Stimulated activated CD8-positive, alpha-beta memory T cell treated with anti-CD3 and anti-CD28 coated beads, Interleukin-4, amount 100 ng/mL, for 48 hours (primary cell): ENCODE data around the gene YPEL3.
"Not testable (repeated sequence)": the region's sequence is repeated elsewhere in the genome, so short reads cannot be mapped to it uniquely, and the experiment has no call there.

Experiments used
- DNase-seq: peaks from one replicate; pipeline ENCODE4 v3.0.0-alpha.2; 2020

The YPEL3 gene

DNA sequence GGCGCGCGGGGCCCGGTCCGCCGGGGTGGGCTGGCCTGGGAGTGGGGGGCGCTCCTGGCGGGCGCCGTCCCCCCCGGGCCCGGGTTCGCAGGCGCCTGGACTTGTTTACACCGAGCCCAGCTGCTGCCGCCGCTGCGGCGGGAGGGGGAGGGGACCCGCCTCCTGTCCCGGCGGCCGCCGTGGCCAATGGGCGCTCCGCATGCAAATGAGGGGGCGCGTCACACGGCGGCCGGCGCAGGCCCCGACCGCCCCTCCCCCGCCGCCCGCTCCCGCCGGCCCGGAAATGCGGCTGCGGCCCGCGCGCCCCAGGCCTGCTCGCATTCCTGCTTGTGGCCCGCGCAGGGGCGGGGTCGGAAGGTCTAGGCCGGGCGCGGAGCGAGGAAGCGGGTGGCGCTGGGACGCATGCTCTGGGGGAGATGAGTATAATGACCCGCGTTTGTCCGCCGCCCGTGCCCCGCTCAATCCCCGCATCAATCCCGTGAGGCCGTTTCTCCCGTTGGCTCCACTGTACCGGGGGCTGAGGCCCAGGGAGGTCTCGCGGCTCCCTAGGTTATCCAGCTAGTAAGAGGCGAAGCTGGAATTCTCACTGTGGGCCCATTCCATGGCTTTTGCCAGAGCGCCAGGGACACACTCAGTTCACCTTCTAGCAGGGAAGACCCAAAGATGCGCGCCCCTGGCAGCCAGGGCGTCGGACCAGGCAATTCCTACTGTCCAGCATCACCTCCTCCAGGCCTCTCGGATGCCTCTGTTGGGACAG lies at the start of gene YPEL3:
YPEL3 (minus strand) TSS at position 109 of the 757 bp plus-strand sequence. CDS start 731 bp downstream, outside the sequence.
- peak; percentile 89 for DNase-seq

GRCh38 chr16:30145657-30146056 lies 49.6 kb upstream of the YPEL3 start:
- no peak for DNase-seq

- DNase-seq = no peak
Observed at GRCh38 chr16:30144917-30145316, 48.9 kb upstream of the YPEL3 start.

GRCh38 chr16:30144017-30144416 lies 48.0 kb upstream of the YPEL3 start:
- no peak for DNase-seq

DNA sequence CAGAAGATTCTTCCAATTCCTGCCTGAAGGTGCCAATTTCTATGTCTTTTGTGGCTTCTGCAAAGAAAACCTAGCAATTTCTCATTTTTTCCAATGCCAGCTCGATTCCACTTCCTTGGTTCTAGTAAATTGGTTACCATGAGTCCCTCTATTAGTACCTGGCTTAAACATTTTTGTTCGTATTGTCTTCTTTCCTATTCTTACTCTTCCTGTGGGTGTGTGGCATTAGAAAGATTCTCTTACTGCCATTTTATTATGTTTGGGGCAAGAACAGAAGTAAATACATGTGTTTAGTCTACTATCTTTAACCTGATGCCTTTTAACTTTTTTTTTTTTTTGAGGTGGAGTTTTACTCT lies 47.3 kb upstream of the YPEL3 start:
- DNase-seq = no peak

- DNase-seq = no peak
Observed at GRCh38 chr16:30142672-30143346, 46.8 kb upstream of the YPEL3 start.

GRCh38 chr16:30141750-30142149 lies 45.7 kb upstream of the YPEL3 start:
- DNase-seq = no peak

DNA sequence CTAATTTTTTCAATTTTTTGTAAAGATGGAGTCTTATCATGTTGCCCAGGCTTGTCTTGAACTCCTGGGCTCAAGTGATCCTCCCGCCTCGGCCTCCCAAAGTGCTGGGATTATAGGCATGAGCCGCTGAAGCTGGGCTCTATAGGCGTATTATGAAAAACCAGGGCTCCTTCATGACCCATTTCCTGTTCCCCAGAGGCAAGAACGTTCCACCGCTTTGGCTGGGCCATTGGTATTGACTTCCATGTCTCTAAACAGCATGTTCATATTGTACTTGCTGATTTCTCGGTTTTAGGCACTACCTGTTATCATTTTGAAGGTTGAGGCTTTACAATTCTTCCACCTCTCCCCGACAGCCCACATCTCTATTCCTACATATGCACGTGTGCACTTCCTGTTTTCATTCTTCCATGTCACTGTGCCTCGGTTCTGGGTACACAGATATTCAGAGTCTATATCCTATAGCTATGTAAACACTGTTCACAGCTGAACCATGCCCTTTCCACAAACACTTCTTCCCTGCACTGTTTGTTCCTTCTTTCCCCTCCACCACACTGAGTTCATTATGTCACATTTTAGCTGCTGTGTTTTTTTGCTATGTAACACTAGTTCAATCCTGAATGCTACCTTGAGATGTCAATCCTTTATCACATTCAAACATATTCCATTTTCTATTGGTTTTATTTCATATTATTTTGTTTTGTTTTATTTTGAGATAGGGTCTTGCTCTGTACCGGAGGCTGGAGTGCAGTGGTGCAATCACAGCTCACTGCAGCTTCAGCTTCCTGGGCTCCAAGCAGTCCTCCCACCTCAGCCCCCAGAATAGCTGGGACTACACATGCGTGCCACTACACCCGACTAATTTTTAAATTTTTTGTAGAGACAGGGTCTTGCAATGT lies 43.8 kb upstream of the YPEL3 start:
- no peak for DNase-seq

DNA sequence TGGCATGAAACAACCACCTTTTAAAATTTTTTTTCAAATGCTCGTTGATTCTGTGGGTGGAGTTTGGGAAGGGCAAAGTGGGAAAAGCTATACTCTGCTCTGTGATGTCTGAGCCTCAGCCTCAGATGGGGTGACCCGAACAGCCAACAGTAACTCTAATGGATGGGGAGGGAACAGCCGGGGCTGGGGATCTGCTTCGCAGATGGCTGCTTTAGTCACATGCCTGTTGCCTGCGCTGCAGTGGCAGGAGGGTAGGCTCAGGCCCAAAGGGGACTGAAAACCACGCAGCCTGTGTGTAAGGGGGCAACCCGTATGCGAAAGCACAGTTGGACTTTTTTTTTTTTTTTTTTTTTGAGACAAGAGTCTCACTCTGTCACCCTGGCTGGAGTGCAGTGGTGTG lies 41.9 kb upstream of the YPEL3 start:
- no peak for DNase-seq

GRCh38 chr16:30136971-30137605 lies 41.1 kb upstream of the YPEL3 start:
- no peak for DNase-seq

DNA sequence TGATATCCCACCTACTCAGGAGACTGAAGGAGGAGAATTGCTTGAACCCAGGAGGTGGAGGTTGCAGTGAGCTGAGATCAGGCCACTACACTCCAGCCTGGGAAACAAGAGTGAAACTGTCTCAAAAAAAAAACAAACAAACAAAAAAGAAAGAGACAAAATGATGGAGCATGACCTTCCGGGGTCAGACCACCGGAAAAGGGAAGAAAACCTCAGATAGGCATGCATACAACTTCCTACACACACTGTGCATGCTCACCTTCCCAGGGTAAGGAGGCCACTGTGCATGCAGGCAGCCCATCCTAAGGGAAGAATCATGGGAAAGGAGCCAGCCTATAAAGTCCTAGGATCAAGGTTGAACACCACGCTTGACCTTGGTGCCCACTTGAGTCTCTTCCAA lies 36.6 kb upstream of the YPEL3 start:
- no peak for DNase-seq

DNA sequence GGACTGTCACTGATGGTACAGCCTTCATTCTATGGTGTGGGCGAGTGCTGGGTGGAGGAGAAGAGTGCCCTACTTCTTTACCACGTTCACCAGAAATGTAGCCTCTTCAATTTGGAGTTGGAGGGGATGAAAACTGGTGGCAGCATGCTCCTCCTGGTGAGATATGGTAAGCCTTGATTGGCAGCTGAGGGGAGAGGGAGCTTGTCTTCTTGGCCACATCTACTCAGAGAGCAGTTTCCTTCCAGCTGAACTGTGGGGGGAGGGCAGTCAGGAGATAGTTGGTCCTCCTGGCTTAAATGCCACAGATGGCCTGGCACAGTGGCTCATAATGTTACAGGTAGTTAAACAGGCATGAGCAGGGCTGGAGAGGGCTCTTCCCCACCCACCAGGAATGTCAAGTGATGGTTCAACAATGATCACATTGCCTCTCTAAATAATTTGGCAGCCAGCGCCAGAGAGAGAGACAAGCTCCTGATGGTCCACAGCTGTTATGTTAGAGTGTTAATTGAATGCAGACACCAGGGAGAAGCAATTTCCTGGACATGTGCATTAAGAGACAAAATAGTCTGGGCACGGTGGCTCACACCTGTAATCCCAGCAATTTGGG lies 36.0 kb upstream of the YPEL3 start:
- no peak for DNase-seq

DNA sequence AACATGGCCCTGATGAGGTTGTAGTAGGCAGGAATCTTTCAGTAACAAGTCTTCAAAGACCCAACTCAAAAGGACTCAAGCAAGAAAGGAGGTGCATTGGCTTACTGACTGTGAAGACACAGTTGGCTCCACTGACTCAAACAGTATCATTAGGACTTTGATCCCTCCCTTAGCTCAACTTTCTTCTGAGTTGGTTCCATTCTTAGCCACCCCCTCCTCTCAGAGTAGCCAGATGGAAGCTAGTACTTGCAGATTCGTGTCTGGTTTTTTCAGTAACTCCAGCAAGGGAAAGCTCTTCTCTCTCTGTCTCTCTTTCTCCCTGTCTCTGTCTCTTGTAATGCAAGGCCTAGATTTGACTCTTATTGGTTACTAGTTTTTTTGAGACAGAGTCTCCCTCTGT lies 32.0 kb upstream of the YPEL3 start:
- DNase-seq = no peak

- DNase-seq = not testable (repeated sequence)
Observed at GRCh38 chr16:30125690-30126089, 29.7 kb upstream of the YPEL3 start.

DNA sequence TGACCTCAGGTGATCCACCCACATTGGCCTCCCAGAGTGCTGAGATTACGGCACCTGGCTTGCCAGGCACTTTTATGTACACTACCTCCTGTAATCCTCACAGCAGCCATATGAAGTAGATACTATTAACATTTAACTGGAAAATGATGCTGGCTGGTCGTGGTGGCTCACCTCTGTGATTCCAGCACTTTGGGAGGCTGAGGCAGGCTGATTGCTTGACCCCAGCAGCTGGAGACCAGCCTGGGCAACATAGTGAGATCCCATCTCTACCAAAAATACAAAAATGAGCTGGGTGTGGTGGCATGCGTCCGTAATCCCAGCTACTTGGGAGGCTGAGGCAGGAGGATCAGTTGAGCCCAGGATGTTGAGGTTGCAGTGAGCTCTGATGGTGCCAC lies 29.0 kb upstream of the YPEL3 start:
- no peak for DNase-seq

- peak; percentile 38 for DNase-seq
Observed at GRCh38 chr16:30122604-30123160, 26.7 kb upstream of the YPEL3 start.

DNA sequence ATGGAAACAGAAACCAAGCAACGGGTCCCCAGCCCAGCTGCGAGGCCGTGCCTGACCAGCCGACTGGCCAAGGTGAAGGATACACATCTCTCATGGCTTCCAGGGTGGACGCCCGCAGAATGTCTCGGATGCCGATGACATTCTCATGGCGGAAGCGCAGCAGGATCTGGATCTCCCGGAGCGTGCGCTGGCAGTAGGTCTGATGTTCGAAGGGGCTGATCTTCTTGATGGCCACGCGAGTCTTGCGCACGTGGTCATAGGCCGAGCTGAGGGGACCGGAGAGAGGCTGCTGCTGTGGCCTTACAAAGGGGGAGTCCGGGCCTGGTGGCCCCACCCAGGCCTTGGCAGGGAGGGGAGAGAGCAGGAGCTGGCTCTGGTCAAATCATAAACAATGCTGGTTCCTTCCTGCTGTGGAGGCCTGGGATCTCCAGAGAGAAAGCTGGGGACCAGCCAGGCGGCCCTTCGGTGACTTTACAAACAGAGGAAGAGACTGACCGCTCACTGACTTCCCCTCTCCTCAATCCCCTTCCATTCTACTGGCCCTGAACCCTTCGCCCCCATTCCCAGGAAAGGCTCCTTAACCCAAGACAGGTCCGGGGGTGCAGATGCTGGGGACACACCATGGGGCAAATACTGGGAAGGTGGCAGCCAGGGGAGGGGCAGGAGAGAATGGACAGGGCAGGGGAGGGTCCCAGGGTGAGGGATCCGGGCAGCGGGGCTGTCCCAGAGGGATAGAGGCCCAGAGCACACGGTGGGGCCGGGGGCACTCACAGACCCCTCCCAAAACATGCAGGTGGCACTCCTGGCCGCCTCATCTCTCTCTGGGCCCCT lies 25.9 kb upstream of the YPEL3 start:
- no peak for DNase-seq

DNA sequence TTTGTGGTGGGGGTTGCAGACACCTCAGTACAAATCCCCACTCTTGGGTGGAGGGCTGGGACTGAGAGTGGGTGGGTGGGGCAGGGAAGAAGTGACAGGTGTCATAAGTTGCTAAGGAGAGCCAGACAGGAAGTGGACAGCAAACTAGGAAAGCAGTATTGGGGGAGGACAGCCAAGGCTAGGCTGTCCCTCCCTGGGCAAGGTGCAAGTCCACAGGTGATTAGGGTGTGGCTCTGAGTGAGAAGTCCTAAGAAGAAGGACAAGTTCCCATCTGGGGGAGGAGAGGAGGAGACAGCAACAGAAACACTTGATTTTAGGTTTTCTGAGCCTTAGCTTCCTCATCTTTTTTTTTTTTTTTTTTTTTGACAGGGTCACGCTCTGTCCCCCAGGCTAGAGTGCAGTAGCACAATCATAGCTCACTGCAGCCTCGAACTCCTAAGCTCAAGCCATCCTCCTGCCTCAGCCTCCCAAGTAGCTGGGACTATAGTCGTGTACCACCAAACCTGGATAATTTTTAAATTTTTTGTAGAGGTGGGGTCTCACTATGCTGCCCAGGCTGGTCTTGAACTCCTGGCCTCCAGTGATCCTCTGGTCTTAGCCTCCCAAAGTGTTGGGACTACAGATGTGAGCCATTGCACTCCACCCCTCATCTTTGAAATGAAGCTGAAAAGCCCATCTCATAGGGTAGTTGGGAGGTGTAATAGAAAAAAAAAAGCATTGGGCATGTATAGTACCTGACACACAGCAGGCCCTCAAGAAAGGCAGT lies 24.5 kb upstream of the YPEL3 start:
- no peak for DNase-seq

- DNase-seq = no peak
Observed at GRCh38 chr16:30119428-30119827, 23.4 kb upstream of the YPEL3 start.

DNA sequence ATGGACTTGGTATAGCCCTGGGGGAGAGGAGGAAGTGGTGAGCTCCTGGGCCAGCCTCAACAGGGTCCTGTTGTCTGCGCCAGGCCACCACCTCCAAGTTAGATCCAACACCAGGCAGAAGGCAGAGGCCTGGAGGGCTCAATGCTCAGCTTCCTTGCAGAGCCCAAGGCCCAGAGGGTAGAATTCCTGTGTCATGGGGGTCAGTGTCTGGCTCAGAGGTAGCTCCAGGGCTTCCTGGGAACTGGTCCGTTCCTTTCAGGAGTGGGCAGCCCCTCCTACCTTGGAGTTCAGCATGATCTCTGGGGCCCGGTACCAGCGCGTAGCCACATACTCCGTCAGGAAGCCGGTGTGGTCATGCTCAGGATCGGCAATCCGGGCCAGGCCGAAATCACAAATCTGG lies 21.8 kb upstream of the YPEL3 start:
- DNase-seq = no peak
